Colonic mucosa (tissue), 4 donors: Measurements from ENCODE around the gene EMX1. TPM values are rescaled to one million over a fixed set of nuclear protein-coding genes. Genes with fewer than 3 reads are reported as not detected.

Experiments used
- DNase-seq: peaks from one replicate; pipeline ENCODE4 v3.0.0-alpha.2; 2020
- H3K27ac ChIP-seq: fragments of 200-600 bp; one replicate; pipeline ENCODE4 v1.8.0; 2021
- H3K27me3 ChIP-seq: fragments of 200-600 bp; one replicate; pipeline ENCODE4 v1.8.0; 2021
- H3K36me3 ChIP-seq: fragments of 200-600 bp; one replicate; pipeline ENCODE4 v1.8.0; 2021
- H3K4me1 ChIP-seq: fragments of 200-600 bp; one replicate; pipeline ENCODE4 v1.8.0; 2021; ENCODE audit warnings: mild to moderate bottlenecking
- H3K4me3 ChIP-seq: fragments of 200-600 bp; one replicate; pipeline ENCODE4 v1.8.0; 2021
- H3K9ac ChIP-seq, 2 donors: one replicate each; pipeline ENCODE4 v1.7.0; 2013; ENCODE audit warnings: control low read depth in 2 of 2, low read depth in 2 of 2, low read length in 2 of 2
- H3K9me3 ChIP-seq: fragments of 200-600 bp; one replicate; pipeline ENCODE4 v1.8.0; 2021
- CTCF ChIP-seq: fragments of 200-600 bp; IDR thresholded peaks from one replicate; pipeline ENCODE4 v1.8.0; 2022; ENCODE audit warnings: antibody characterized with exemption, mild to moderate bottlenecking
- intact Hi-C: fragments of 100-400 bp; cut with DNase I; formaldehyde crosslinking; loops from one replicate; pipeline ENCODE4 v1.14.1; 2022
- total RNA-seq, 2 donors: library from RNA; stranded (reverse); fragmentation: NEBNext Ultra II Directional in 1 of 2; extraction: Animal tissue kit (Norgen Biotek cat#: 25700) in 1 of 2; gene quantifications; one replicate each; pipeline ENCODE4 v1.2.1, GENCODE V29; 2021
- donor health status: healthy.
- donor health status: DM: no; HTN: no; CAD: no.
- donor health status: DM: no; HTN: no; CAD: no.

EMX1 gene
- total RNA-seq, 2 donors from 2014 or later: 1.1 to 2.0 TPM

GRCh38 chr2:72933646-72934151, 16.4 kb downstream of the EMX1 start:
- Histone ChIP-seq H3K27me3 (peaks cover 4% of the 10 kb centered on the region), H3K9me3 (no peaks in the 10 kb centered on the region), H3K27ac (no peak overlapping the region), H3K4me1 (no peaks in the 10 kb centered on the region), H3K4me3 (no peak overlapping the region), H3K9ac (no peak overlapping the region), H3K36me3 (no peaks in the 10 kb centered on the region)
- intact Hi-C loops: loop anchor here (5.0 kb wide), 1 partner anchor 41 kb away; no protein-coding TSS in a partner anchor
- DNase-seq: peak; percentile 42
- no peak for TF ChIP-seq CTCF

- Histone ChIP-seq H3K36me3 (no peaks in the 10 kb centered on the region), H3K9me3 (no peaks in the 10 kb centered on the region), H3K4me1 (no peaks in the 10 kb centered on the region), H3K9ac (no peak overlapping the region), H3K27me3 (no peaks in the 10 kb centered on the region), H3K27ac (no peak overlapping the region), H3K4me3 (no peak overlapping the region)
- peak; percentile 54 for DNase-seq
- intact Hi-C loops: loop anchor here (5.0 kb wide), 1 partner anchor 43 kb away; no protein-coding TSS in a partner anchor
- peak; percentile 35 for TF ChIP-seq CTCF
Measured at GRCh38 chr2:72934683-72935610, 17.6 kb downstream of the EMX1 start.

GRCh38 chr2:72935611-72935957, 18.3 kb downstream of the EMX1 start:
- H3K27me3 ChIP-seq: no peaks in the 10 kb centered on the region
- intact Hi-C loops: no loop called here

GRCh38 chr2:72936660-72937355, 19.5 kb downstream of the EMX1 start:
- Histone ChIP-seq H3K27me3 (no peaks in the 10 kb centered on the region), H3K36me3 (no peaks in the 10 kb centered on the region), H3K9ac (no peak overlapping the region), H3K9me3 (no peaks in the 10 kb centered on the region), H3K4me3 (no peak overlapping the region), H3K27ac (no peak overlapping the region), H3K4me1 (no peaks in the 10 kb centered on the region)
- intact Hi-C loops: no loop called here
- no peak for TF ChIP-seq CTCF
- no peak for DNase-seq

More at GRCh38 chr2:72935611-72935957, 18.3 kb downstream of the EMX1 start:
- H3K9me3 ChIP-seq: no peaks in the 10 kb centered on the region
- H3K27ac ChIP-seq: no peak overlapping the region
- H3K36me3 ChIP-seq: no peaks in the 10 kb centered on the region
- no peak overlapping the region for H3K9ac ChIP-seq
- no peak for DNase-seq
- no peak for TF ChIP-seq CTCF
- no peak overlapping the region for H3K4me3 ChIP-seq
- no peaks in the 10 kb centered on the region for H3K4me1 ChIP-seq

GRCh38 chr2:72937356-72937669, 20.0 kb downstream of the EMX1 start:
- Histone ChIP-seq H3K9me3 (no peaks in the 10 kb centered on the region), H3K27me3 (no peaks in the 10 kb centered on the region), H3K4me1 (no peaks in the 10 kb centered on the region), H3K4me3 (no peak overlapping the region), H3K36me3 (no peaks in the 10 kb centered on the region), H3K27ac (no peak overlapping the region), H3K9ac (no peak overlapping the region)
- no peak for DNase-seq
- TF ChIP-seq CTCF: no peak
- intact Hi-C loops: no loop called here
